Limb (tissue), 2 donors: Measurements from ENCODE around the gene TOPAZ1.
"Not testable (repeated sequence)": the region's sequence is repeated elsewhere in the genome, so short reads cannot be mapped to it uniquely, and the experiment has no call there.

ENCODE experiments used
- DNase-seq, 2 donors: peaks; one replicate each; pipeline ENCODE4 v3.0.0-alpha.2; 2016; ENCODE audit errors: extremely low spot score in 2 of 2

TOPAZ1 gene

GRCh38 chr3:44329946-44330345 is 88.3 kb downstream of the TOPAZ1 start:
- no peak for DNase-seq

- no peak for DNase-seq
These were observed 88.8 kb downstream of the TOPAZ1 start for GRCh38 chr3:44330444-44330843.

GRCh38 chr3:44334326-44334725 is 92.6 kb downstream of the TOPAZ1 start:
- no peak for DNase-seq

GRCh38 chr3:44337248-44337785 is 95.6 kb downstream of the TOPAZ1 start:
- DNase-seq, result no peak

- peak; percentile 98 to 99 for DNase-seq
These were observed 96.5 kb downstream of the TOPAZ1 start, which contains the start of gene TCAIM for GRCh38 chr3:44338010-44338827. Gene TCAIM, plus strand, starts transcription at chr3:44338766. Its CDS starts 16,017 bp downstream, at chr3:44354783.

GRCh38 chr3:44338828-44339127 is 97.1 kb downstream of the TOPAZ1 start:
- no peak for DNase-seq

GRCh38 chr3:44339181-44340057 is 97.7 kb downstream of the TOPAZ1 start:
- DNase-seq, result peak in 1 of 2 donors; percentile 11

GRCh38 chr3:44340058-44340395 is 98.3 kb downstream of the TOPAZ1 start:
- DNase-seq, result no peak

- DNase-seq, result peak in 1 of 2 donors; percentile 59
These were observed 100.6 kb downstream of the TOPAZ1 start for GRCh38 chr3:44342176-44342790.

GRCh38 chr3:44343421-44343820 is 101.7 kb downstream of the TOPAZ1 start:
- no peak for DNase-seq

- not testable (repeated sequence) for DNase-seq
These were observed 104.9 kb downstream of the TOPAZ1 start for GRCh38 chr3:44346590-44346989.

- DNase-seq, result no peak
These were observed 107.3 kb downstream of the TOPAZ1 start for GRCh38 chr3:44348993-44349392.

GRCh38 chr3:44353355-44353924 is 111.8 kb downstream of the TOPAZ1 start:
- no peak for DNase-seq

GRCh38 chr3:44355362-44356033 is 113.8 kb downstream of the TOPAZ1 start:
- DNase-seq, result peak in 1 of 2 donors; percentile 32

- no peak for DNase-seq
These were observed 117.6 kb downstream of the TOPAZ1 start for GRCh38 chr3:44359146-44359751.

GRCh38 chr3:44363591-44363990 is 121.9 kb downstream of the TOPAZ1 start:
- no peak for DNase-seq

- DNase-seq, result no peak
These were observed 124.3 kb downstream of the TOPAZ1 start for GRCh38 chr3:44365952-44366351.

GRCh38 chr3:44375450-44375849 is 133.8 kb downstream of the TOPAZ1 start:
- no peak for DNase-seq
